ENCODE data around the gene ASB18. TPM values are rescaled to one million over a fixed set of nuclear protein-coding genes. Genes with fewer than 3 reads are reported as not detected.
A peak's percentile ranks its signal among the peaks of the same experiment; 100 is the strongest.

ASB18 gene
- total RNA-seq, 2 donors from 2014 or later = not detected

GRCh38 chr2:236210536-236210935 lies 53.7 kb downstream of the ASB18 start:
- H3K36me3 Mint-ChIP-seq (ENCODE audit: low read depth) = no peaks in the 10 kb centered on the region
- H3K4me3 Mint-ChIP-seq = no peak overlapping the region
- no peaks in the 10 kb centered on the region for H3K4me1 ChIP-seq (ENCODE audit: control insufficient read depth, insufficient read depth, low read length)
- no peak overlapping the region for H3K27ac Mint-ChIP-seq
- H3K27ac ChIP-seq (ENCODE audit: low read depth, low read length) = no peak overlapping the region
- no peak for DNase-seq
- H3K27me3 Mint-ChIP-seq (ENCODE audit: insufficient read depth) = peaks cover 21% of the 10 kb centered on the region
- peaks cover 2% of the 10 kb centered on the region for H3K4me1 Mint-ChIP-seq
- H3K36me3 ChIP-seq (ENCODE audit: control insufficient read depth, insufficient read depth, low read length) = no peaks in the 10 kb centered on the region
- H3K4me3 ChIP-seq (ENCODE audit: low read length) = no peak overlapping the region
- no peak overlapping the region for H3K9ac ChIP-seq (ENCODE audit: extremely low read depth, low read length, poor library complexity, severe bottlenecking)
- H3K9me3 Mint-ChIP-seq = peaks cover 2% of the 10 kb centered on the region
- no peaks in the 10 kb centered on the region for H3K27me3 ChIP-seq (ENCODE audit: control insufficient read depth, insufficient read depth, low read length, poor library complexity, severe bottlenecking)
- no peaks in the 10 kb centered on the region for H3K9me3 ChIP-seq (ENCODE audit: control insufficient read depth, low read length)
- WGBS, 2 experiments (ENCODE audit: insufficient coverage in 1 of 2, insufficient read length in 1 of 2) = 92% methylated on average over 8 of the region's 8 CpGs
- TF ChIP-seq CTCF (conservative IDR thresholded peaks at IDR 0.05) = no peak

GRCh38 chr2:236209996-236210395 lies 54.2 kb downstream of the ASB18 start:
- Histone ChIP-seq H3K27ac (ENCODE audit: low read depth, low read length) (no peak overlapping the region), H3K9me3 (ENCODE audit: control insufficient read depth, low read length) (no peaks in the 10 kb centered on the region), H3K9ac (ENCODE audit: extremely low read depth, low read length, poor library complexity, severe bottlenecking) (no peak overlapping the region), H3K36me3 (ENCODE audit: control insufficient read depth, insufficient read depth, low read length) (no peaks in the 10 kb centered on the region), H3K4me1 (ENCODE audit: control insufficient read depth, insufficient read depth, low read length) (no peaks in the 10 kb centered on the region), H3K4me3 (ENCODE audit: low read length) (no peak overlapping the region), H3K27me3 (ENCODE audit: control insufficient read depth, insufficient read depth, low read length, poor library complexity, severe bottlenecking) (no peaks in the 10 kb centered on the region)
- peaks cover 2% of the 10 kb centered on the region for H3K9me3 Mint-ChIP-seq
- H3K4me1 Mint-ChIP-seq = peaks cover 2% of the 10 kb centered on the region
- no peak for DNase-seq
- no peak for TF ChIP-seq CTCF (conservative IDR thresholded peaks at IDR 0.05)
- no peaks in the 10 kb centered on the region for H3K36me3 Mint-ChIP-seq (ENCODE audit: low read depth)
- peaks cover 18% of the 10 kb centered on the region for H3K27me3 Mint-ChIP-seq (ENCODE audit: insufficient read depth)
- H3K27ac Mint-ChIP-seq = peak overlapping the region; percentile 18
- no peak overlapping the region for H3K4me3 Mint-ChIP-seq
- whole genome bisulfite sequencing, 2 experiments (ENCODE audit: insufficient coverage in 1 of 2, insufficient read length in 1 of 2) = 87% methylated on average over 5 of the region's 5 CpGs; no CpG with 5 or more reads in 1 of the 2 experiments

GRCh38 chr2:236209535-236209934 lies 54.7 kb downstream of the ASB18 start:
- H3K36me3 ChIP-seq (ENCODE audit: control insufficient read depth, insufficient read depth, low read length) = no peaks in the 10 kb centered on the region
- TF ChIP-seq CTCF (conservative IDR thresholded peaks at IDR 0.05) = peak; percentile 56
- H3K27me3 ChIP-seq (ENCODE audit: control insufficient read depth, insufficient read depth, low read length, poor library complexity, severe bottlenecking) = no peaks in the 10 kb centered on the region
- H3K27me3 Mint-ChIP-seq (ENCODE audit: insufficient read depth) = peaks cover 16% of the 10 kb centered on the region
- no peak overlapping the region for H3K4me3 ChIP-seq (ENCODE audit: low read length)
- no peaks in the 10 kb centered on the region for H3K9me3 ChIP-seq (ENCODE audit: control insufficient read depth, low read length)
- H3K9me3 Mint-ChIP-seq = peaks cover 2% of the 10 kb centered on the region
- H3K4me1 Mint-ChIP-seq = peaks cover 2% of the 10 kb centered on the region
- peak; percentile 70 for DNase-seq
- no peaks in the 10 kb centered on the region for H3K36me3 Mint-ChIP-seq (ENCODE audit: low read depth)
- peak overlapping the region; percentile 18 for H3K27ac Mint-ChIP-seq
- 68 to 86% methylated on average over 5 to 6 of the region's 6 CpGs for WGBS, 2 experiments (ENCODE audit: insufficient coverage in 1 of 2, insufficient read length in 1 of 2)
- H3K9ac ChIP-seq (ENCODE audit: extremely low read depth, low read length, poor library complexity, severe bottlenecking) = no peak overlapping the region
- no peak overlapping the region for H3K27ac ChIP-seq (ENCODE audit: low read depth, low read length)
- no peak overlapping the region for H3K4me3 Mint-ChIP-seq
- H3K4me1 ChIP-seq (ENCODE audit: control insufficient read depth, insufficient read depth, low read length) = no peaks in the 10 kb centered on the region

Measured in endodermal cell (in vitro differentiated cells).